ENCODE data around the gene DCAF4. TPM values are rescaled to one million over a fixed set of nuclear protein-coding genes. Genes with fewer than 3 reads are reported as not detected.

Gene DCAF4
- total RNA-seq, 1 donor from 2014 or later: 0.64 TPM

- intact Hi-C loops (cut with DNase I): no loop called here
- DNase-seq (ENCODE audit: low spot score in 2 of 2): no peak
- TF ChIP-seq CTCF (IDR thresholded peaks at IDR 0.05): no peak
- Histone ChIP-seq H3K4me1 (no peaks in the 10 kb centered on the region), H3K9me3 (no peaks in the 10 kb centered on the region), H3K4me3 (no peak overlapping the region), H3K36me3 (peaks cover 43 to 68% of the 10 kb centered on the region in 2 donors), H3K27me3 (no peaks in the 10 kb centered on the region), H3K27ac (no peak overlapping the region)
Observed at GRCh38 chr14:72970058-72970630, 43.9 kb downstream of the DCAF4 start.

GRCh38 chr14:72970824-72971434, 44.7 kb downstream of the DCAF4 start:
- no peak for DNase-seq (ENCODE audit: low spot score in 2 of 2)
- Histone ChIP-seq H3K9me3 (no peaks in the 10 kb centered on the region), H3K4me3 (no peak overlapping the region), H3K27me3 (no peaks in the 10 kb centered on the region), H3K4me1 (no peaks in the 10 kb centered on the region), H3K36me3 (peaks cover 51 to 75% of the 10 kb centered on the region in 2 donors), H3K27ac (no peak overlapping the region)
- no peak for TF ChIP-seq CTCF (IDR thresholded peaks at IDR 0.05)
- intact Hi-C loops (cut with DNase I): no loop called here

GRCh38 chr14:72974661-72975060, 48.4 kb downstream of the DCAF4 start:
- Histone ChIP-seq H3K27me3 (no peaks in the 10 kb centered on the region), H3K4me1 (no peaks in the 10 kb centered on the region), H3K36me3 (peaks cover 64 to 90% of the 10 kb centered on the region in 2 donors), H3K4me3 (no peak overlapping the region), H3K9me3 (no peaks in the 10 kb centered on the region), H3K27ac (no peak overlapping the region)
- intact Hi-C loops (cut with DNase I): no loop called here
- no peak for DNase-seq (ENCODE audit: low spot score in 2 of 2)
- no peak for TF ChIP-seq CTCF (IDR thresholded peaks at IDR 0.05)

GRCh38 chr14:72975770-72976169, 49.5 kb downstream of the DCAF4 start:
- no peaks in the 10 kb centered on the region for H3K9me3 ChIP-seq
- DNase-seq (ENCODE audit: low spot score in 2 of 2): no peak
- intact Hi-C loops (cut with DNase I): no loop called here
- H3K4me1 ChIP-seq: no peaks in the 10 kb centered on the region
- H3K27me3 ChIP-seq: no peaks in the 10 kb centered on the region
- H3K36me3 ChIP-seq: peaks cover 67 to 90% of the 10 kb centered on the region in 2 donors
- no peak overlapping the region for H3K27ac ChIP-seq
- H3K4me3 ChIP-seq: no peak overlapping the region
- TF ChIP-seq CTCF (IDR thresholded peaks at IDR 0.05): no peak

- intact Hi-C loops (cut with DNase I): no loop called here
- no peak for DNase-seq (ENCODE audit: low spot score in 2 of 2)
- Histone ChIP-seq H3K27ac (no peak overlapping the region), H3K36me3 (peaks cover 53 to 86% of the 10 kb centered on the region in 2 donors), H3K9me3 (no peaks in the 10 kb centered on the region), H3K27me3 (no peaks in the 10 kb centered on the region), H3K4me1 (no peaks in the 10 kb centered on the region), H3K4me3 (no peak overlapping the region)
- TF ChIP-seq CTCF (IDR thresholded peaks at IDR 0.05): no peak
Observed at GRCh38 chr14:72978856-72979255, 52.6 kb downstream of the DCAF4 start.
